Mucosa of rectum (tissue), 2 donors: ENCODE measurements around the gene ECT2L.

ENCODE experiments used
- H3K27ac ChIP-seq, 2 donors: one replicate each; pipeline ENCODE4 v1.7.0; 2013; ENCODE audit warnings: inconsistent platforms in 2 of 2, low read depth in 2 of 2, low read length in 2 of 2
- H3K27me3 ChIP-seq, 2 donors: one replicate each; pipeline ENCODE4 v1.7.0; 2013; ENCODE audit warnings: low read length in 2 of 2; ENCODE audit not compliant: control insufficient read depth in 2 of 2, insufficient read depth in 2 of 2
- H3K36me3 ChIP-seq, 2 donors: one replicate each; pipeline ENCODE4 v1.7.0; 2013; ENCODE audit warnings: low read length in 2 of 2; ENCODE audit not compliant: control insufficient read depth in 2 of 2, insufficient read depth in 2 of 2
- H3K4me1 ChIP-seq, 2 donors: one replicate each; pipeline ENCODE4 v1.7.0; 2013; ENCODE audit warnings: low read length in 2 of 2, mild to moderate bottlenecking in 1 of 2; ENCODE audit not compliant: control insufficient read depth in 2 of 2, insufficient read depth in 2 of 2
- H3K4me3 ChIP-seq, 2 donors: one replicate each; pipeline ENCODE4 v1.7.0; 2013; ENCODE audit warnings: low read length in 2 of 2
- H3K9ac ChIP-seq, 2 donors: one replicate each; pipeline ENCODE4 v1.7.0; 2013; ENCODE audit warnings: low read length in 2 of 2, low read depth in 1 of 2, mild to moderate bottlenecking in 1 of 2
- H3K9me3 ChIP-seq, 2 donors: one replicate each; pipeline ENCODE4 v1.7.0; 2013; ENCODE audit warnings: low read length in 2 of 2; ENCODE audit not compliant: control insufficient read depth in 2 of 2
- donor health status: healthy.
- donor health status: Normal muscosa, but diverticular disease.

The ECT2L gene

GRCh38 chr6:138885156-138885819 is 89.4 kb downstream of the ECT2L start:
- Histone ChIP-seq H3K27me3 (no peaks in the 10 kb centered on the region), H3K27ac (no peak overlapping the region), H3K9me3 (no peaks in the 10 kb centered on the region), H3K4me1 (no peaks in the 10 kb centered on the region), H3K9ac (no peak overlapping the region), H3K4me3 (no peak overlapping the region), H3K36me3 (no peaks in the 10 kb centered on the region)

- Histone ChIP-seq H3K9ac (no peak overlapping the region), H3K36me3 (no peaks in the 10 kb centered on the region), H3K27me3 (no peaks in the 10 kb centered on the region), H3K9me3 (no peaks in the 10 kb centered on the region), H3K4me1 (no peaks in the 10 kb centered on the region), H3K4me3 (no peak overlapping the region), H3K27ac (no peak overlapping the region)
Observed at GRCh38 chr6:138891255-138891986, 95.5 kb downstream of the ECT2L start.

- peaks cover 0 to 6% of the 10 kb centered on the region in 2 donors for H3K36me3 ChIP-seq
- H3K4me1 ChIP-seq, result no peaks in the 10 kb centered on the region
- no peak overlapping the region for H3K4me3 ChIP-seq
- H3K9me3 ChIP-seq, result no peaks in the 10 kb centered on the region
- H3K27ac ChIP-seq, result no peak overlapping the region
- no peaks in the 10 kb centered on the region for H3K27me3 ChIP-seq
- H3K9ac ChIP-seq, result no peak overlapping the region
Observed at GRCh38 chr6:138896104-138896756, 100.3 kb downstream of the ECT2L start.

GRCh38 chr6:138897031-138897430 is 101.1 kb downstream of the ECT2L start:
- Histone ChIP-seq H3K9me3 (no peaks in the 10 kb centered on the region), H3K27me3 (no peaks in the 10 kb centered on the region), H3K4me3 (no peak overlapping the region), H3K27ac (no peak overlapping the region), H3K9ac (no peak overlapping the region), H3K4me1 (no peaks in the 10 kb centered on the region), H3K36me3 (peaks cover 0 to 12% of the 10 kb centered on the region in 2 donors)

GRCh38 chr6:138907167-138907566 is 111.3 kb downstream of the ECT2L start:
- peaks cover 44 to 49% of the 10 kb centered on the region in 2 donors for H3K36me3 ChIP-seq
- no peaks in the 10 kb centered on the region for H3K27me3 ChIP-seq

GRCh38 chr6:138909511-138909910 is 113.6 kb downstream of the ECT2L start:
- Histone ChIP-seq H3K27me3 (no peaks in the 10 kb centered on the region), H3K27ac (no peak overlapping the region), H3K36me3 (peaks cover 51 to 53% of the 10 kb centered on the region in 2 donors), H3K9ac (no peak overlapping the region), H3K4me1 (peaks cover 0 to 4% of the 10 kb centered on the region in 2 donors), H3K9me3 (no peaks in the 10 kb centered on the region), H3K4me3 (no peak overlapping the region)

More at GRCh38 chr6:138907167-138907566, 111.3 kb downstream of the ECT2L start:
- Histone ChIP-seq H3K4me3 (no peak overlapping the region), H3K4me1 (peaks cover 0 to 4% of the 10 kb centered on the region in 2 donors), H3K9me3 (no peaks in the 10 kb centered on the region), H3K9ac (no peak overlapping the region), H3K27ac (no peak overlapping the region)

GRCh38 chr6:138909975-138910374 is 114.1 kb downstream of the ECT2L start:
- Histone ChIP-seq H3K36me3 (peaks cover 52% of the 10 kb centered on the region in 2 donors), H3K4me3 (no peak overlapping the region), H3K27me3 (no peaks in the 10 kb centered on the region), H3K27ac (no peak overlapping the region), H3K9me3 (no peaks in the 10 kb centered on the region), H3K9ac (no peak overlapping the region), H3K4me1 (peaks cover 0 to 4% of the 10 kb centered on the region in 2 donors)

- Histone ChIP-seq H3K27me3 (no peaks in the 10 kb centered on the region), H3K36me3 (peaks cover 44 to 50% of the 10 kb centered on the region in 2 donors), H3K9me3 (no peaks in the 10 kb centered on the region), H3K27ac (no peak overlapping the region), H3K4me1 (peaks cover 0 to under 1% of the 10 kb centered on the region in 2 donors), H3K9ac (no peak overlapping the region), H3K4me3 (no peak overlapping the region)
Observed at GRCh38 chr6:138912308-138912707, 116.4 kb downstream of the ECT2L start.

GRCh38 chr6:138914701-138915100 is 118.8 kb downstream of the ECT2L start:
- Histone ChIP-seq H3K27ac (no peak overlapping the region), H3K36me3 (peaks cover 44 to 56% of the 10 kb centered on the region in 2 donors), H3K27me3 (no peaks in the 10 kb centered on the region), H3K9me3 (no peaks in the 10 kb centered on the region), H3K4me1 (no peaks in the 10 kb centered on the region), H3K4me3 (no peak overlapping the region), H3K9ac (no peak overlapping the region)

GRCh38 chr6:138920906-138921305 is 125.0 kb downstream of the ECT2L start:
- Histone ChIP-seq H3K4me3 (no peak overlapping the region), H3K9me3 (no peaks in the 10 kb centered on the region), H3K27ac (no peak overlapping the region), H3K4me1 (no peaks in the 10 kb centered on the region), H3K9ac (no peak overlapping the region), H3K27me3 (no peaks in the 10 kb centered on the region), H3K36me3 (peaks cover 18 to 21% of the 10 kb centered on the region in 2 donors)
